GM21515 (cell line): Measurements from ENCODE around the gene HPSE.

ENCODE experiments used
- ATAC-seq: cut with Tn5 transposase; IDR thresholded peaks from one replicate; pipeline ENCODE4 v1.9.1; 2021; ENCODE audit not compliant: unreplicated experiment

Gene HPSE

GRCh38 chr4:83334425-83335241 lies at the start of gene HPSE:
Gene HPSE (minus strand): TSS chr4:83334848. CDS start chr4:83334782, 66 bp downstream.
- ATAC-seq: peak; percentile 96

- ATAC-seq: no peak
Observed at GRCh38 chr4:83382850-83383249, 48.2 kb upstream of the HPSE start.

DNA sequence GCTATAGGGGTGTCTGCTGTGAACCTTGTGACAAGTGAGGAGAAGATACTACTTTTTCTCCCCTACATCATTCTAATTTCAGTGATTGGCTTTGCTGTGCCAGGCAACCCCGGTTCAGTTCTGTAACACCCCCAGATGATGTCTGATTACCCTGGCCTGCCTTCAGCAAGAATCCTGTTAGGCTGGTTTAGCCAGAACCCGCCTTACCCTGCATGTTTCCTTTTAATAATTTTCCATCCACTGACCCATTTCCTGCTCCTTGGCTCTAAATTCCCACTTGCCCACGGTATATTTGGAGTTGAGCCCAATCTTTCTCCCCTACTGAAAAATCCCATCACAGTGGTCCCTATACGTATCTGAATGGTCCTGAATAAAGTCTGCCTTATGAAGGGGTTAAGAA lies 46.5 kb upstream of the HPSE start:
- ATAC-seq: no peak

- ATAC-seq: no peak
Observed at GRCh38 chr4:83378419-83378818, 43.8 kb upstream of the HPSE start.

- no peak for ATAC-seq
Observed at GRCh38 chr4:83372931-83373330, 38.3 kb upstream of the HPSE start.

GRCh38 chr4:83371936-83372335 lies 37.3 kb upstream of the HPSE start:
- no peak for ATAC-seq

GRCh38 chr4:83371235-83371634 lies 36.6 kb upstream of the HPSE start:
- ATAC-seq: no peak

DNA sequence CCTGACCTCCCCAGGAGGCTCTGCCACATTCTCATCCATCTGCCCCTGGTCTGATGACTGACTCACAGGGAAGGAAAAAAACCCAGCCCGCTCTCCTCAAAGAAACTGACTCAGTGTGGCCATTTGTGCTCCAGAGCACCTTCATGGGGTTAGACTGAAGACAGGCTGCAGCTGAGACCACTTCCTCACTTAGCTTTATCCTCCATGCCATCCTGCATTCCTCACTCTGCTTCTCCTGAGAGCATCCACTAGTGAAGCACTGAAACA lies 35.9 kb upstream of the HPSE start:
- no peak for ATAC-seq

DNA sequence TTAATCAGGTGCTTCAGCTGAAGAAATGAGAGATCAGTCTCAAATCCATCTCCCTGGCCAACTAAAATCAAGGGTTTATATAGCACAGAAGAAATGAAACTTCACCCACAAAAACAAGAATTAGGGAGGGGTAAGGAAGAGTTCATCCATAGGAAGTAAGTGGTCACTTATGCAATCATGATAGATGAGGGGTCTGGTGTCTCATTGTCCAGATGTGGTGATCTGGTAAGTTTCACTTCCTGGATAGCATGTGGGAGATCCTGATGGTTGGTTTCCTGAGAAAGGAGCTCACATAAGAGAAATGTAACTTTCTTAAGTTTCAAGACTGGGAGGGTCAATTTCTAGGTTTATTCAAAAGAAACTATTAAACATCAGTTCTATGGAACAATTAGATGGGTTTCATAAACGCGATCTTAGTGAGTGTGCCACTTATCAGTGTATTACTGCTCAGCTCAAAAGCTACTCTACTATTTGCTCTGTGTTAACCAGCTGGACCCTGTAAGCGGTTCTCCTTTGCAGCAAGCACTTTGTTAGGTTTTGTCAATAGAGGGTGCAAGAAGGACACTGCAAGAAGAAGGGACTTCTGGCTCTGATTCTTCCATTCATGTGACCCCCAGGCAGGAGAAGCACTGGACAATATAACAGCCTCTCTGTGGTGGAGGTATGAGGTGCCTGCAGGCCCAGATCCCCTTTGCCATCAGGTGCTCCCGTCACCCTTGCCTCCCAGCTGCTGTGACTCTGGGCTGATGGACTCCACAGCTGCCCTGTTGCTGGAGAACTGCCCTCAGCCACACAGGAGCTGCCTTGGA lies 35.4 kb upstream of the HPSE start:
- no peak for ATAC-seq

GRCh38 chr4:83364312-83364711 lies 29.7 kb upstream of the HPSE start:
- no peak for ATAC-seq

DNA sequence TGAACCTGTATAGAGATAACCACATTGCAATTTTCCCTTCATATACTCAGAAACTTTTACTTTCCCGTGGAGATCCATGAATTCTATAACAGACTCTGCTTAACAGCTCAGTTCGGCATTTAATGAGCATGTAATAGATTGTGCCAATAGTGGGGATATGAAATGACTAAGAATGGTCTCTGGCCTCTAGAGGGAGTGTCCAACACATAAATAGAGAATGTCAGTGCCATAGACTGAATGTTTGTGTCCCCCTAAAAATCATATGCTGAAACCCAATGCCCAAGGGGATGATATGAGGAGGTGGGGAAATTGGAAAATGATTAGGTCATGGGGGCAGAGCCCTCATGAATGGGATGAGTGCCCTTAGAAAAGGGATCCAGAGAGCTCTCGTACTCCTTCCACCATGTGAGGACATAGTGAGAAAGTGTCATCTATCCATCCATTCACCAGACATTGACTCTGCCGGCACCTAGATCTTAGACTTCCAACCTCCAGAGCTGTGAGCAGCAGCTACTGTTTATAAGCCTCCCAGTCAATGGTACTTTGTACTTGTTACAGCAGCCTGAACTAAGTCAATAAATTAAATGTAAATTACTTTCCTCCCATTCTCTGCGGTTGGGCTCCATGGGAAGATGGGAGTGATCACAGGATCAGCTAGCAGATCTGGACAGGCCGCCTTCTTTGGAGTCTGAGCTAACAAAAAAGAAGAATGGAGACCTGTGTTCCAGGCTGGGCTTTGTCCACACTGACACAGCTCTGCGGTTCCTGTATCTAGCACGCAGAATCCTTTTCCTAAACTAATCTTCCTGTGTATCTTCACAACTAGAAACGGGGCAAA lies 28.1 kb upstream of the HPSE start:
- ATAC-seq: no peak

DNA sequence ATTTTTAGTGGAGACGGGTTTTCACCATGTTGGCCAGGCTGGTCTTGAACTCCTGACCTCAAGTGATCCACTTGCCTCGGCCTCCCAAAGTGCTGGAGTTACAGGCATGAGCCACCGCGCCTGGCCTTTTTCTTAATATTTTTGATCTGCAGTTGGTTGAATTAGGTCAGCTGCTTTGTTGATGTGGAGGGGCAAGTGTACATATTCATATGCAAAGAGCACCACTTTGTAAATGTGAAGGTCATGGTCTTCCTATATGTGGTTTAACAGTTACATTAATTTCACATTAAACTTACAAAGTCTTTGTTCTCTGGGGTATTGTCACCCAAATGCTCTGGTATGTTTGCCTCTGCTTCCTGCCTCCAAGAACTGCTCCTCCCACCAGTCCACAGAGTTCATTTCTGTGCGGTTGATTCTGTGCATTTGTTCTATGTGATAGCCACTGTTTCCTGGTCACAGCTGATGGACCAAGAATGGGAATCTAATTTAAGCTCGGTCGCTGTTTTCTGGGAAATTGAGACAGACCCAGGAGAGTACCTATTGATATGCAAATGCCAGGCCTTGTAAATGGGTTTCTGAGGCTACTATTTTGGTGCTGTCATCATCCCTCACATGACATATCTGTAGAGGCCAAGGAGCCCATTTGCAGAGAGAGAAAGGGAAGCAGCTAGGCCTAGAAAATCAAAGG lies 26.9 kb upstream of the HPSE start:
- no peak for ATAC-seq

DNA sequence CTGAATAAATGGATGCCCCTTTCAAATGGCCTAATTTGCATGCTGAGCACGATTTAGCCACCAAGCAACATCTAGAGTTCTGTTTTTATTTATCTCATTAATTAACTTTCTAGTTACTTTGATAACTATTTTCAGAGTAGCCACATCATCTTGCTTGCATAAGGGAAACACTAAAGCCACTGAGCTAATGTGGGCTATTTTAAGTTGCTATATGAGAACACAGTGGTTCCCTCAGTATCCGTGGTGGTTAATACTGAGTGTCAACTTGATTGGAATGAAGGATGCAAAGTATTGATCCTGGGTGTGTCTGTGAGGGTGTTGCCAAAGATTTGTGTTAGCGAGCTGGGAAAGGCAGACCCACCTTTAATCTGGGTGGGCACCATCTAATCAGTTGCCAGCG lies 25.4 kb upstream of the HPSE start:
- ATAC-seq: no peak

GRCh38 chr4:83358410-83358809 lies 23.8 kb upstream of the HPSE start:
- ATAC-seq: no peak

GRCh38 chr4:83356899-83357661 lies 22.4 kb upstream of the HPSE start:
- peak; percentile 46 for ATAC-seq

DNA sequence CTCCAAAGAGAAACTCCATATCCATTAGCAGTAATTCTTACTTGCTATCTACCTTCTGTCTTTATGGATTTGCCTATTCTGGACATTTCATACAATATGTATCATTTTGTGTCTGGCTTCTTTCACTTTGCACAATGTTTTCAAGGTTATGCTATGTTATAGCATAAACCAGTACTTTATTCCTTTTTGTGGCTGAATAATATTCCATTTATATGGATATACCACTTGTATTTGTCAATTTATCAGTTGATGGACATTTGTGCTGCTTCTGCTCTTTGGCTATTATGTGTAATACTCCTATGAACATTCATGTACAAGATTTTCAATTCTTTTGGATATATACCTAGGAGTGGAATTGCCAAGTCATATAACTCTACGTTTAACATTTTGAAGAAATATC lies 18.9 kb upstream of the HPSE start:
- ATAC-seq: no peak

- ATAC-seq: no peak
Observed at GRCh38 chr4:83348074-83348473, 13.4 kb upstream of the HPSE start.

DNA sequence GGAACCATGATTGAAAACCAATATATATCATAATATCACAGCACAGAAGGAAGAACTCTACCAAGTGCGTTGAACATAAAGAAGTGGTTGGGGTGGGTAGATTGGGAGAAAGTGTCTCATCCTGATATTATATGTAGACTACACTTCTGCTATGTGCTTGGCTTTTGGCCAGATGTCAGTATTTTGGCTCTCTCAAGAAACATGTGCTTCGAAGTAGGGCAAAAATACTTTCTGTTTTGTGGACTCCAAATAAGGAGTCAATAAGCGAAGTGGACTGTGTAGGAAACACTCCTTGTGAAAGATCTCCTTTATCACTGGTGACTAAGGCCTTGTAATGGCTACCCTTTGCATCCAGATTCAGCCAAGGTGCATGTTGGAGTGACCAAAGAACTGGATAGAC lies 7.8 kb upstream of the HPSE start:
- no peak for ATAC-seq

DNA sequence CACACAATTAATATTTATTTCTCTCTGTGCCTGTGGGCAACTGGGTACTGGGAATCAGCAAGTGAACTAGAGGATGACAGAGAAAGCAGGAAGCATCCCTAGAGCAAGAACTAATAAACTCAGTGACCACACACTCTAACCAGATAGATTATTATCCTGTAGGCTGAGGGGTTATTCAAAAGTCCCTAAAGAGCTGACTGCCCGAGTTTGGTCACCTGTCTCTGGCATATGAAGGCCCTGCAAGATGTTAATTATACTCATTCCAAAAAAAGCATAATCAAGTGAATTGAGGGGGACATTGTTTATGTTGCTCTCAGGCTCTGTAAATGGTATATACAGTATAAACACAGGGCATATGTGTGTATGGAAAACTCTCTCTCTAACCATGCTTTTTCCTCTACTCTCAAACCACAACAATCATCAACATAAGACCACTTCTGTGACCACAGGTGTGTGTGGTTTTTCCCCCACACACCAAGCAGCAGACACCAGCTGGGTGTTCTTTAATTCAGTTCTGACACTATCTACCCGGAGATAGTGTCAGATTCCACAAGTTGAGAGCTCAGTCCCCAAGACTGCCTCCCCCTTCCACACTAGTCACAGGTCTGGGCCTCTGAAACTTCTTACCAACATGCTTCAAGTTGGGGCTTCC lies 6.2 kb upstream of the HPSE start:
- ATAC-seq: no peak

DNA sequence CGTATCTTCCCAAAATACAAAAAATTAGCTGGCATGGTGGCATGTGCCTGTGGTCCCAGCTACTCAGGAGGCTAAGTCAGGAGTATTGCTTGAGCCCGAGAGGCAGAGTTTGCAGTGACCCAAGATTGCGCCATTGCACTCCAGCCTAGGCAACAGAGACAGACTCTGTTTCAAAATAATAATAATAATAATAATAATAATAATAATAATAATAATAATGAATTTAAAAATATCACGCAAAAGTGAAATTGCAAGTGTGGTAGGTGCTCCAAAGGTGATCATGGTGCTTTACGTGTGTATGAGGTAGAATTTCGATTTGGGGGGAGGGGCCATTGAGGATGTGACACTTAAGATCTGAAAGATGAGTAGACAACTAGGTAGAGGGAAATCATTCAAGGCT lies 4.9 kb upstream of the HPSE start:
- ATAC-seq: no peak
